SU-DHL-6 (cell line): ENCODE results near the gene SETBP1.

Source experiments
- H2AFZ ChIP-seq: fragments of 200-600 bp; sonication (generic); 2 replicates; pipeline ENCODE4 v1.6.1; 2014; ENCODE audit warnings: low read depth, mild to moderate bottlenecking, moderate library complexity, mixed read lengths, antibody characterized with exemption, low read length; ENCODE audit not compliant: severe bottlenecking
- H3F3A ChIP-seq: fragments of 200-600 bp; shearing (Covaris generic); 2 replicates; pipeline ENCODE4 v1.6.0; 2016; ENCODE audit warnings: antibody characterized with exemption, mild to moderate bottlenecking; ENCODE audit not compliant: insufficient read depth
- H3K27ac ChIP-seq: fragments of 200-600 bp; sonication (generic); 2 replicates; pipeline ENCODE4 v1.5.1; 2016; ENCODE audit warnings: low read depth, mild to moderate bottlenecking, low read length, moderate library complexity, mixed read lengths
- H3K27me3 ChIP-seq: fragments of 200-600 bp; sonication (generic), shearing (Covaris generic); 2 replicates; pipeline ENCODE4 v1.6.0; 2014; ENCODE audit warnings: mild to moderate bottlenecking, low read length
- H3K36me3 ChIP-seq: fragments of 200-600 bp; sonication (generic); 2 replicates; pipeline ENCODE4 v1.6.1; 2014; ENCODE audit warnings: mild to moderate bottlenecking, low read length, mixed read lengths
- H3K4me2 ChIP-seq: fragments of 300-600, 200-600 bp; shearing (Covaris generic), sonication (generic); 2 replicates; pipeline ENCODE4 v1.6.0; 2014; ENCODE audit warnings: low read length, low read depth, mild to moderate bottlenecking; ENCODE audit not compliant: poor library complexity, severe bottlenecking
- H3K4me3 ChIP-seq: fragments of 200-600 bp; sonication (generic); 2 replicates; pipeline ENCODE4 v1.5.1; 2014; ENCODE audit warnings: antibody characterized with exemption, low read length, mild to moderate bottlenecking, mixed read lengths; ENCODE audit not compliant: insufficient read depth, poor library complexity, severe bottlenecking
- H3K79me2 ChIP-seq: fragments of 200-600 bp; sonication (generic); 2 replicates; pipeline ENCODE4 v1.6.1; 2014; ENCODE audit warnings: mild to moderate bottlenecking, low read length, moderate library complexity; ENCODE audit not compliant: insufficient read depth
- H3K9ac ChIP-seq: fragments of 200-600 bp; sonication (generic); 2 replicates; pipeline ENCODE4 v1.7.0; 2014; ENCODE audit warnings: mild to moderate bottlenecking, low read length
- H3K9me2 ChIP-seq: fragments of 200-600 bp; sonication (generic); replicated peaks from 2 replicates; pipeline ENCODE4 v1.6.1; 2014; ENCODE audit warnings: low read length; ENCODE audit not compliant: insufficient read depth
- H3K9me3 ChIP-seq: fragments of 200-600 bp; sonication (generic); 2 replicates; pipeline ENCODE4 v1.6.1; 2014; ENCODE audit warnings: low read length, mixed read lengths; ENCODE audit not compliant: insufficient read depth
- H4K20me1 ChIP-seq: fragments of 200-600 bp; sonication (generic); 2 replicates; pipeline ENCODE4 v1.6.1; 2014; ENCODE audit warnings: low read depth, mild to moderate bottlenecking, antibody characterized with exemption, low read length, moderate library complexity, mixed read lengths
- EZH2phosphoT487 ChIP-seq: fragments of 200-600 bp; sonication (generic), shearing (Covaris generic); conservative IDR thresholded peaks from 2 replicates; pipeline ENCODE4 v1.6.1; 2018; ENCODE audit warnings: mild to moderate bottlenecking, antibody characterized with exemption, low read length, moderate library complexity, mixed read lengths
- TF ChIP-seq, protein P1 (sequence below): fragments of 200-600 bp; sonication (generic); IDR thresholded peaks from one replicate; pipeline ENCODE4 v1.5.1; 2017; ENCODE audit warnings: antibody characterized with exemption, mild to moderate bottlenecking, low read length, moderate library complexity; ENCODE audit not compliant: insufficient read depth, poor library complexity, severe bottlenecking

SETBP1 gene

DNA sequence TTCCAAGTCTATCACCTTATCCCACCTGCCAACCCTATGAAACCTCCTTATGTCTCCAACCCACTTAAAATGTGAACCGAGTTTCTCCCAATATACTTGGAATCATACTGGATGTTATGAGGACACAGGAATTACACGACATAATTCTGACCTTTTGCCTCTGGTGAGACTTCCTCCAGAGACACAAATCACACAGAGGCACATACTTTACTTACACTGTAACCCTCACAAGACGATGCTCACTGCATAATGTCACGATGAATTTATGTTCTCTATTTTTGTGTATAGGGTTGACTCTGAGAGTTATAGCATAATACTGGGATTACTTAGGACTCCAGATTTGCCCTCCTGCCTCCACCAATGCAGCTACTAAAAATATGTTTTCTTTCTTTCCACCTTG, 28.0 kb upstream of the SETBP1 start:
- Histone ChIP-seq H4K20me1 (no peaks in the 10 kb centered on the region), H3K27ac (no peak overlapping the region), H3K4me2 (no peak overlapping the region), H3K9ac (no peak overlapping the region), H3K27me3 (no peaks in the 10 kb centered on the region), H3K9me3 (no peaks in the 10 kb centered on the region), H3K9me2 (no peaks in the 10 kb centered on the region; the same call in 1 of the 2 replicates), H2AFZ (no peak overlapping the region), H3K36me3 (no peaks in the 10 kb centered on the region), H3K79me2 (no peaks in the 10 kb centered on the region), H3K4me3 (no peak overlapping the region), H3F3A (no peaks in the 10 kb centered on the region)
- TF ChIP-seq, protein P1, sequence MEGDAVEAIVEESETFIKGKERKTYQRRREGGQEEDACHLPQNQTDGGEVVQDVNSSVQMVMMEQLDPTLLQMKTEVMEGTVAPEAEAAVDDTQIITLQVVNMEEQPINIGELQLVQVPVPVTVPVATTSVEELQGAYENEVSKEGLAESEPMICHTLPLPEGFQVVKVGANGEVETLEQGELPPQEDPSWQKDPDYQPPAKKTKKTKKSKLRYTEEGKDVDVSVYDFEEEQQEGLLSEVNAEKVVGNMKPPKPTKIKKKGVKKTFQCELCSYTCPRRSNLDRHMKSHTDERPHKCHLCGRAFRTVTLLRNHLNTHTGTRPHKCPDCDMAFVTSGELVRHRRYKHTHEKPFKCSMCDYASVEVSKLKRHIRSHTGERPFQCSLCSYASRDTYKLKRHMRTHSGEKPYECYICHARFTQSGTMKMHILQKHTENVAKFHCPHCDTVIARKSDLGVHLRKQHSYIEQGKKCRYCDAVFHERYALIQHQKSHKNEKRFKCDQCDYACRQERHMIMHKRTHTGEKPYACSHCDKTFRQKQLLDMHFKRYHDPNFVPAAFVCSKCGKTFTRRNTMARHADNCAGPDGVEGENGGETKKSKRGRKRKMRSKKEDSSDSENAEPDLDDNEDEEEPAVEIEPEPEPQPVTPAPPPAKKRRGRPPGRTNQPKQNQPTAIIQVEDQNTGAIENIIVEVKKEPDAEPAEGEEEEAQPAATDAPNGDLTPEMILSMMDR, result no peak
- no peak for TF ChIP-seq EZH2phosphoT487

DNA sequence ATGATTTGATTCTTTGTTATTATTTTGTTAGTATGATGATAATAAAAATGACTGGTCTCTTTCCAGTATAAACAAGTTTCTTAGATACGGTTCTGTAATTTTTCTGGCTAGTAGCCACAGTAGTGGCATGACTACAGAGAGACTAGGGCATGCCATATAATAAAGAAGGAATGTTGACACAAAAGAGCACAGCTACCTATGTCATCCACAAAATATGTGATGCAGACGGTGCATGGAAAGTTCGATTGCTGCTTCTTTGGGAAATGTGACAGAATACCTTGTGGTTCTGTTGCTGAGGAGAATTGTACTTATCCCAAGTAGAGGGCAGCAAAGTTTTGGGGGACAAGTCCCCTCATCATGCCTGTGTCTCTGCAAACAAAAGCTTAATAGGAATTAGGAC, 26.1 kb upstream of the SETBP1 start:
- H3K79me2 ChIP-seq, result no peaks in the 10 kb centered on the region
- no peak overlapping the region for H2AFZ ChIP-seq
- H3K9me3 ChIP-seq, result no peaks in the 10 kb centered on the region
- H3K27me3 ChIP-seq, result no peaks in the 10 kb centered on the region
- H3K9ac ChIP-seq, result no peak overlapping the region
- H3K4me3 ChIP-seq, result no peak overlapping the region
- no peak overlapping the region for H3K27ac ChIP-seq
- H3F3A ChIP-seq, result no peaks in the 10 kb centered on the region
- no peaks in the 10 kb centered on the region for H3K36me3 ChIP-seq
- H3K4me2 ChIP-seq, result no peak overlapping the region
- TF ChIP-seq, protein P1, result no peak
- no peaks in the 10 kb centered on the region for H4K20me1 ChIP-seq
- H3K9me2 ChIP-seq, result no peaks in the 10 kb centered on the region

DNA sequence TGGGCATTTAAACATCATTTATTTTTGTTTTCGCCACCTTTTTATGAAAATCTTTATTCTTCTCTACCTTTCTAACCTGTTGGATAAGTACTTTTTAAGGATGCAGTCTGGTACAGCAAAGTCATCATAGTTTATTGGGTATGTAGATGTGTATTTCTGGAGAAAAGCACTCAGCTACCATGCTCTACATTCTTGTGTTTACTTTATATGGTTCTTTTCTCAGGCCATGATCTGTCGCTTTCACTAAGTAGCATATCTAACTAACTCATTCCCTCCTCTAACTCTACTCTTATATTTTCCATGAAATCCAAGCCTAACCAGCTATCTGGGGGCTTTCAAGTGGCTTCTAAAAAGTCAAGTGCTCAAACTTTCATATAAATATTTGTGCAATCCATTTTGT, 25.3 kb upstream of the SETBP1 start:
- Histone ChIP-seq H3K4me2 (no peak overlapping the region), H4K20me1 (no peaks in the 10 kb centered on the region), H3K9me2 (no peaks in the 10 kb centered on the region), H3K9me3 (no peaks in the 10 kb centered on the region), H3K36me3 (no peaks in the 10 kb centered on the region), H3K4me3 (no peak overlapping the region), H3K79me2 (no peaks in the 10 kb centered on the region), H3K9ac (no peak overlapping the region), H3F3A (no peaks in the 10 kb centered on the region), H3K27ac (no peak overlapping the region), H3K27me3 (no peaks in the 10 kb centered on the region), H2AFZ (no peak overlapping the region)
- TF ChIP-seq EZH2phosphoT487, result no peak
- TF ChIP-seq, protein P1, result no peak

DNA sequence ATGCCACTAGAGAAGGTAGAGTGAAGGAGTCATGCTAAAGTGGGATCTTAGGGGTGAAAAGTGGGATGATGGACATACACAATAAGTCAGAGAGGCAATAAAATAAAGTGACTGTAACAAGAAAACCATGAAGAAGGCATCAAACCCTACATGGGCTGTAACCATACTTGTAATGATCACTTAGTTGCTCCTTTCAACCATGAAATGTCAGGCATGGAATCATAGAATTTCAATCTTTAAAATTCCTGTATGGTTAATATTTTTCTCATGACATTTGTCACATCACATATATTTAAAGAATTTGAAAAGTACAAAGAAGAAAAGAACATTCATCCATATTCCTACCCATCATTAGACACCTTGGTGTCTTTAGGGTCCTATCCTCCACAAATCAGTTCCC, 20.9 kb upstream of the SETBP1 start:
- Histone ChIP-seq H3K27ac (no peak overlapping the region), H3K4me2 (no peak overlapping the region), H3K9me3 (no peaks in the 10 kb centered on the region), H3F3A (no peaks in the 10 kb centered on the region), H3K4me3 (no peak overlapping the region), H3K36me3 (no peaks in the 10 kb centered on the region), H4K20me1 (no peaks in the 10 kb centered on the region), H3K27me3 (no peaks in the 10 kb centered on the region), H3K79me2 (no peaks in the 10 kb centered on the region), H3K9me2 (no peaks in the 10 kb centered on the region), H2AFZ (no peak overlapping the region), H3K9ac (no peak overlapping the region)
- no peak for TF ChIP-seq EZH2phosphoT487
- TF ChIP-seq, protein P1, result no peak
